HEK293 (cell line): ENCODE data around the gene TGFB1I1.

Source experiments
- GLI4 ChIP-seq: fragments of 450-650 bp; formaldehyde crosslinking; IDR thresholded peaks from 2 replicates; pipeline ENCODE4 v1.5.1; 2016; ENCODE audit warnings: missing biosample characterization, missing genetic modification characterization
- ZBTB20 ChIP-seq: fragments of 450-650 bp; formaldehyde crosslinking; IDR thresholded peaks from 2 replicates; pipeline ENCODE4 v1.5.1; 2016; ENCODE audit warnings: missing biosample characterization, missing genetic modification characterization
- ZNF157 ChIP-seq: fragments of 450-650 bp; formaldehyde crosslinking; IDR thresholded peaks from 2 replicates; pipeline ENCODE4 v1.5.1; 2016; ENCODE audit warnings: missing biosample characterization, missing genetic modification characterization
- ZNF211 ChIP-seq: fragments of 450-650 bp; formaldehyde crosslinking; IDR thresholded peaks from 2 replicates; pipeline ENCODE4 v1.5.1; 2016; ENCODE audit warnings: low read depth, missing biosample characterization, missing genetic modification characterization
- ZNF214 ChIP-seq: fragments of 450-650 bp; formaldehyde crosslinking; IDR thresholded peaks from 2 replicates; pipeline ENCODE4 v1.5.1; 2017; ENCODE audit warnings: missing biosample characterization, mild to moderate bottlenecking, missing genetic modification characterization, borderline replicate concordance
- ZNF302 ChIP-seq: fragments of 450-650 bp; formaldehyde crosslinking; IDR thresholded peaks from 2 replicates; pipeline ENCODE4 v1.5.1; 2016; ENCODE audit warnings: missing biosample characterization, missing genetic modification characterization, low read depth
- ZNF335 ChIP-seq: fragments of 450-650 bp; formaldehyde crosslinking; conservative IDR thresholded peaks from 2 replicates; pipeline ENCODE4 v1.5.1; 2016; ENCODE audit warnings: missing biosample characterization, missing genetic modification characterization
- ZNF394 ChIP-seq: fragments of 450-650 bp; formaldehyde crosslinking; IDR thresholded peaks from 2 replicates; pipeline ENCODE4 v1.5.1; 2016; ENCODE audit warnings: missing biosample characterization, missing genetic modification characterization, mild to moderate bottlenecking, moderate library complexity, borderline replicate concordance
- ZNF404 ChIP-seq: fragments of 450-650 bp; formaldehyde crosslinking; IDR thresholded peaks from 2 replicates; pipeline ENCODE4 v1.5.1; 2017; ENCODE audit warnings: missing biosample characterization, missing genetic modification characterization
- ZNF488 ChIP-seq: fragments of 450-650 bp; formaldehyde crosslinking; IDR thresholded peaks from 2 replicates; pipeline ENCODE4 v1.5.1; 2016; ENCODE audit warnings: missing biosample characterization, missing genetic modification characterization
- ZNF521 ChIP-seq: fragments of 450-650 bp; formaldehyde crosslinking; IDR thresholded peaks from 2 replicates; pipeline ENCODE4 v1.5.1; 2017; ENCODE audit warnings: missing biosample characterization, mild to moderate bottlenecking, missing genetic modification characterization
- ZNF548 ChIP-seq: fragments of 450-650 bp; formaldehyde crosslinking; IDR thresholded peaks from 2 replicates; pipeline ENCODE4 v1.5.1; 2016; ENCODE audit warnings: missing biosample characterization, missing genetic modification characterization
- ZNF664 ChIP-seq: fragments of 450-650 bp; formaldehyde crosslinking; IDR thresholded peaks from 2 replicates; pipeline ENCODE4 v1.5.1; 2016; ENCODE audit warnings: missing biosample characterization, missing genetic modification characterization
- ZNF777 ChIP-seq: fragments of 450-650 bp; formaldehyde crosslinking; IDR thresholded peaks from 2 replicates; pipeline ENCODE4 v1.5.1; 2017; ENCODE audit warnings: missing biosample characterization, missing genetic modification characterization, borderline replicate concordance
- ZNF837 ChIP-seq: fragments of 450-650 bp; formaldehyde crosslinking; IDR thresholded peaks from 2 replicates; pipeline ENCODE4 v1.5.1; 2016; ENCODE audit warnings: missing biosample characterization, missing genetic modification characterization
- TF ChIP-seq, protein P1 (sequence below): fragments of 450-650 bp; formaldehyde crosslinking; IDR thresholded peaks from 2 replicates; pipeline ENCODE4 v1.5.1; 2016; ENCODE audit warnings: missing biosample characterization, missing genetic modification characterization
- TF ChIP-seq, protein P2 (sequence below): fragments of 450-650 bp; formaldehyde crosslinking; IDR thresholded peaks from 2 replicates; pipeline ENCODE4 v1.5.1; 2016; ENCODE audit warnings: missing biosample characterization, missing genetic modification characterization
- TF ChIP-seq, protein P3 (sequence below): fragments of 450-650 bp; formaldehyde crosslinking; IDR thresholded peaks from 2 replicates; pipeline ENCODE4 v1.5.1; 2017; ENCODE audit warnings: missing biosample characterization, missing genetic modification characterization
- TF ChIP-seq, protein P4 (sequence below): fragments of 450-650 bp; formaldehyde crosslinking; IDR thresholded peaks from 2 replicates; pipeline ENCODE4 v1.5.1; 2017; ENCODE audit warnings: missing biosample characterization, missing genetic modification characterization
- TF ChIP-seq, protein P5 (sequence below): fragments of 450-650 bp; formaldehyde crosslinking; IDR thresholded peaks from 2 replicates; pipeline ENCODE4 v1.5.1; 2017; ENCODE audit warnings: missing biosample characterization, missing genetic modification characterization
- TF ChIP-seq, protein P6 (sequence below): fragments of 450-650 bp; formaldehyde crosslinking; IDR thresholded peaks from 2 replicates; pipeline ENCODE4 v1.5.1; 2016; ENCODE audit warnings: missing biosample characterization, missing genetic modification characterization
- TF ChIP-seq, protein P7 (sequence below): fragments of 450-650 bp; formaldehyde crosslinking; IDR thresholded peaks from 2 replicates; pipeline ENCODE4 v1.5.1; 2017; ENCODE audit warnings: missing biosample characterization, mild to moderate bottlenecking, missing genetic modification characterization, moderate library complexity

TGFB1I1 gene

DNA sequence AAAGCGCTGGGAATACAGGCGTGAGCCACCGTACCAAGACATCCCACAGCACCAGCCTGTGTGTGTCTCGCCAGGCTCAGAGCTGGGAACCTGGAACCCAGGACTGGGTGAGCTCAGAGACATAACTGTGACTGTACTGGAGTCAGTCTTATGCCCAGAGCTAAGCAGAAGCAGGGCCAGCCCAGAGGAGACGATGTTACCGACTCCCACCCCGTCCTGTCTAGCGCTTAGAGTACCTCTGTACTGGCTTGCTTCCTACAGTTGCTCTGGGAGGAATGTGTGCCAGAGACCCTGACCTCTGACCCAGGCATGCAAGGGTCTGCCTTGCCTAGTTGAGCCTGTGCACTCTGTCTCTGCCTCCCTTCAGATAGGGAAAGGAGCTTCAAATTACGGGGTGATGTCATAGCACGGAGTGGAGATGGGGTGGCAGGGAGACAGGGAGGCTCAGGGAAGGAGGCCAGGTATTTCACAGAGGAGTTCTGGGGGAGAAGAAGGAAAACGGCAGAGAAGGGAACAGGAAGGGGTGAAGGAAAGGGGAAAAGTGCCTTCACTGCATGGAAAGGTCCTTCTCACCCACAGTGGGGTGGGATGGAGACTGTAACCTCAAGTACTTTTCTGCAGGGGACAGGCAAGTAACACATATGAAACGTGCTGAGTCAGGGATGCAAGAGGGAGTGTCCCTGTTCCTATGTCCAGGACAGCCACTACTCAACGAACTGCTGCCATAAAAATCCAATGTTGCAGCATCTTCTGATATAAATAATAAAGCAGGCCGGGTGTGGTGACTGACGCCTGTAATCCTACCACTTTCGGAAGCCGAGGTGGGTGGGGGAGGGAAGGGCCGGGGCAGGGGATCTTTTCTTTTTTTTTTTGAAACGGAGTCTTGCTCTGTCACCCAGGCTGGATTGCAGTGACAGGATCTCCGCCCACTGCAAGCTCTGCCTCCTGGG, 18.4 kb upstream of the TGFB1I1 start (continued):
- TF ChIP-seq, protein P1, sequence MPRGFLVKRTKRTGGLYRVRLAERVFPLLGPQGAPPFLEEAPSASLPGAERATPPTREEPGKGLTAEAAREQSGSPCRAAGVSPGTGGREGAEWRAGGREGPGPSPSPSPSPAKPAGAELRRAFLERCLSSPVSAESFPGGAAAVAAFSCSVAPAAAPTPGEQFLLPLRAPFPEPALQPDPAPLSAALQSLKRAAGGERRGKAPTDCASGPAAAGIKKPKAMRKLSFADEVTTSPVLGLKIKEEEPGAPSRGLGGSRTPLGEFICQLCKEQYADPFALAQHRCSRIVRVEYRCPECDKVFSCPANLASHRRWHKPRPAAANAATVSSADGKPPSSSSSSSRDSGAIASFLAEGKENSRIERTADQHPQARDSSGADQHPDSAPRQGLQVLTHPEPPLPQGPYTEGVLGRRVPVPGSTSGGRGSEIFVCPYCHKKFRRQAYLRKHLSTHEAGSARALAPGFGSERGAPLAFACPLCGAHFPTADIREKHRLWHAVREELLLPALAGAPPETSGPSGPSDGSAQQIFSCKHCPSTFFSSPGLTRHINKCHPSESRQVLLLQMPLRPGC (tag by site-specific recombination), result peak; percentile 52
- no peak; the same call in 1 of the 2 replicates for TF ChIP-seq ZNF548
- TF ChIP-seq ZNF157 (tag by site-specific recombination), result no peak
- TF ChIP-seq, protein P2, sequence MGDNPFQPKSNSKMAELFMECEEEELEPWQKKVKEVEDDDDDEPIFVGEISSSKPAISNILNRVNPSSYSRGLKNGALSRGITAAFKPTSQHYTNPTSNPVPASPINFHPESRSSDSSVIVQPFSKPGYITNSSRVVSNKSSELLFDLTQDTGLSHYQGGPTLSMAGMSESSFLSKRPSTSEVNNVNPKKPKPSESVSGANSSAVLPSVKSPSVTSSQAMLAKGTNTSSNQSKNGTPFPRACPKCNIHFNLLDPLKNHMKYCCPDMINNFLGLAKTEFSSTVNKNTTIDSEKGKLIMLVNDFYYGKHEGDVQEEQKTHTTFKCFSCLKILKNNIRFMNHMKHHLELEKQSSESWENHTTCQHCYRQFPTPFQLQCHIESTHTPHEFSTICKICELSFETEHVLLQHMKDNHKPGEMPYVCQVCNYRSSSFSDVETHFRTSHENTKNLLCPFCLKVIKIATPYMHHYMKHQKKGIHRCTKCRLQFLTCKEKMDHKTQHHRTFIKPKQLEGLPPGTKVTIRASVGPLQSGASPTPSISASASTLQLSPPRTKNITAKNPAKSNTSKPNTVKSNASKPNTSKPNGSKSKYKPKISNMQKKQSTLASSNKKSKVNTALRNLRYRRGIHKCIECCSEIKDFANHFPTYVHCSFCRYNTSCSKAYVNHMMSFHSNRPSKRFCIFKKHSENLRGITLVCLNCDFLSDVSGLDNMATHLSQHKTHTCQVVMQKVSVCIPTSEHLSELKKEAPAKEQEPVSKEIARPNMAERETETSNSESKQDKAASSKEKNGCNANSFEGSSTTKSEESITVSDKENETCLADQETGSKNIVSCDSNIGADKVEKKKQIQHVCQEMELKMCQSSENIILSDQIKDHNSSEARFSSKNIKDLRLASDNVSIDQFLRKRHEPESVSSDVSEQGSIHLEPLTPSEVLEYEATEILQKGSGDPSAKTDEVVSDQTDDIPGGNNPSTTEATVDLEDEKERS (tag by site-specific recombination), result no peak
- TF ChIP-seq, protein P3, sequence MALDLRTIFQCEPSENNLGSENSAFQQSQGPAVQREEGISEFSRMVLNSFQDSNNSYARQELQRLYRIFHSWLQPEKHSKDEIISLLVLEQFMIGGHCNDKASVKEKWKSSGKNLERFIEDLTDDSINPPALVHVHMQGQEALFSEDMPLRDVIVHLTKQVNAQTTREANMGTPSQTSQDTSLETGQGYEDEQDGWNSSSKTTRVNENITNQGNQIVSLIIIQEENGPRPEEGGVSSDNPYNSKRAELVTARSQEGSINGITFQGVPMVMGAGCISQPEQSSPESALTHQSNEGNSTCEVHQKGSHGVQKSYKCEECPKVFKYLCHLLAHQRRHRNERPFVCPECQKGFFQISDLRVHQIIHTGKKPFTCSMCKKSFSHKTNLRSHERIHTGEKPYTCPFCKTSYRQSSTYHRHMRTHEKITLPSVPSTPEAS (tag by site-specific recombination), result no peak
- TF ChIP-seq GLI4 (tag by site-specific recombination), result no peak
- no peak for TF ChIP-seq ZNF837 (tag by site-specific recombination)
- TF ChIP-seq ZNF214 (tag by site-specific recombination), result no peak
- no peak for TF ChIP-seq ZNF664 (tag by site-specific recombination)
- TF ChIP-seq, protein P4, sequence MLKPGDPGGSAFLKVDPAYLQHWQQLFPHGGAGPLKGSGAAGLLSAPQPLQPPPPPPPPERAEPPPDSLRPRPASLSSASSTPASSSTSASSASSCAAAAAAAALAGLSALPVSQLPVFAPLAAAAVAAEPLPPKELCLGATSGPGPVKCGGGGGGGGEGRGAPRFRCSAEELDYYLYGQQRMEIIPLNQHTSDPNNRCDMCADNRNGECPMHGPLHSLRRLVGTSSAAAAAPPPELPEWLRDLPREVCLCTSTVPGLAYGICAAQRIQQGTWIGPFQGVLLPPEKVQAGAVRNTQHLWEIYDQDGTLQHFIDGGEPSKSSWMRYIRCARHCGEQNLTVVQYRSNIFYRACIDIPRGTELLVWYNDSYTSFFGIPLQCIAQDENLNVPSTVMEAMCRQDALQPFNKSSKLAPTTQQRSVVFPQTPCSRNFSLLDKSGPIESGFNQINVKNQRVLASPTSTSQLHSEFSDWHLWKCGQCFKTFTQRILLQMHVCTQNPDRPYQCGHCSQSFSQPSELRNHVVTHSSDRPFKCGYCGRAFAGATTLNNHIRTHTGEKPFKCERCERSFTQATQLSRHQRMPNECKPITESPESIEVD (tag by site-specific recombination), result no peak
- TF ChIP-seq ZNF488 (tag by site-specific recombination), result no peak
- TF ChIP-seq ZNF211 (tag by site-specific recombination), result no peak
- no peak for TF ChIP-seq ZNF394 (tag by site-specific recombination)
- no peak for TF ChIP-seq ZNF777 (tag by site-specific recombination)
- TF ChIP-seq, protein P5, sequence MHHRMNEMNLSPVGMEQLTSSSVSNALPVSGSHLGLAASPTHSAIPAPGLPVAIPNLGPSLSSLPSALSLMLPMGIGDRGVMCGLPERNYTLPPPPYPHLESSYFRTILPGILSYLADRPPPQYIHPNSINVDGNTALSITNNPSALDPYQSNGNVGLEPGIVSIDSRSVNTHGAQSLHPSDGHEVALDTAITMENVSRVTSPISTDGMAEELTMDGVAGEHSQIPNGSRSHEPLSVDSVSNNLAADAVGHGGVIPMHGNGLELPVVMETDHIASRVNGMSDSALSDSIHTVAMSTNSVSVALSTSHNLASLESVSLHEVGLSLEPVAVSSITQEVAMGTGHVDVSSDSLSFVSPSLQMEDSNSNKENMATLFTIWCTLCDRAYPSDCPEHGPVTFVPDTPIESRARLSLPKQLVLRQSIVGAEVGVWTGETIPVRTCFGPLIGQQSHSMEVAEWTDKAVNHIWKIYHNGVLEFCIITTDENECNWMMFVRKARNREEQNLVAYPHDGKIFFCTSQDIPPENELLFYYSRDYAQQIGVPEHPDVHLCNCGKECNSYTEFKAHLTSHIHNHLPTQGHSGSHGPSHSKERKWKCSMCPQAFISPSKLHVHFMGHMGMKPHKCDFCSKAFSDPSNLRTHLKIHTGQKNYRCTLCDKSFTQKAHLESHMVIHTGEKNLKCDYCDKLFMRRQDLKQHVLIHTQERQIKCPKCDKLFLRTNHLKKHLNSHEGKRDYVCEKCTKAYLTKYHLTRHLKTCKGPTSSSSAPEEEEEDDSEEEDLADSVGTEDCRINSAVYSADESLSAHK, result no peak
- no peak for TF ChIP-seq ZNF404 (tag by site-specific recombination)
- TF ChIP-seq ZNF521, result no peak
- peak; percentile 74 for TF ChIP-seq ZBTB20
- TF ChIP-seq, protein P6, sequence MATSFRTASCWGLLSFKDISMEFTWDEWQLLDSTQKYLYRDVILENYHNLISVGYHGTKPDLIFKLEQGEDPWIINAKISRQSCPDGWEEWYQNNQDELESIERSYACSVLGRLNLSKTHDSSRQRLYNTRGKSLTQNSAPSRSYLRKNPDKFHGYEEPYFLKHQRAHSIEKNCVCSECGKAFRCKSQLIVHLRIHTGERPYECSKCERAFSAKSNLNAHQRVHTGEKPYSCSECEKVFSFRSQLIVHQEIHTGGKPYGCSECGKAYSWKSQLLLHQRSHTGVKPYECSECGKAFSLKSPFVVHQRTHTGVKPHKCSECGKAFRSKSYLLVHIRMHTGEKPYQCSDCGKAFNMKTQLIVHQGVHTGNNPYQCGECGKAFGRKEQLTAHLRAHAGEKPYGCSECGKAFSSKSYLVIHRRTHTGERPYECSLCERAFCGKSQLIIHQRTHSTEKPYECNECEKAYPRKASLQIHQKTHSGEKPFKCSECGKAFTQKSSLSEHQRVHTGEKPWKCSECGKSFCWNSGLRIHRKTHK, result no peak
- TF ChIP-seq, protein P7, sequence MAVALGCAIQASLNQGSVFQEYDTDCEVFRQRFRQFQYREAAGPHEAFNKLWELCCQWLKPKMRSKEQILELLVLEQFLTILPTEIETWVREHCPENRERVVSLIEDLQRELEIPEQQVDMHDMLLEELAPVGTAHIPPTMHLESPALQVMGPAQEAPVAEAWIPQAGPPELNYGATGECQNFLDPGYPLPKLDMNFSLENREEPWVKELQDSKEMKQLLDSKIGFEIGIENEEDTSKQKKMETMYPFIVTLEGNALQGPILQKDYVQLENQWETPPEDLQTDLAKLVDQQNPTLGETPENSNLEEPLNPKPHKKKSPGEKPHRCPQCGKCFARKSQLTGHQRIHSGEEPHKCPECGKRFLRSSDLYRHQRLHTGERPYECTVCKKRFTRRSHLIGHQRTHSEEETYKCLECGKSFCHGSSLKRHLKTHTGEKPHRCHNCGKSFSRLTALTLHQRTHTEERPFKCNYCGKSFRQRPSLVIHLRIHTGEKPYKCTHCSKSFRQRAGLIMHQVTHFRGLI, result no peak
- peak; percentile 70 for TF ChIP-seq ZNF335 (tag by site-specific recombination)
- TF ChIP-seq ZNF302 (tag by site-specific recombination), result no peak
